SK-N-SH (cell line): ENCODE measurements around the gene PTCHD4.

Source experiments
- CTCF ChIP-seq: fragments of 200-600 bp; sonication (generic); IDR thresholded peaks from 2 replicates; pipeline ENCODE4 v1.6.1; 2017; ENCODE audit warnings: antibody characterized with exemption, mild to moderate bottlenecking, moderate library complexity
- FOXM1 ChIP-seq: IDR thresholded peaks from 2 replicates; pipeline ENCODE4 v1.4.0; 2012; ENCODE audit warnings: low read depth, mild to moderate bottlenecking
- RXRA ChIP-seq: IDR thresholded peaks from 2 replicates; pipeline ENCODE4 v1.4.0; 2012; ENCODE audit warnings: low read depth, mild to moderate bottlenecking, borderline replicate concordance
- TCF12 ChIP-seq: IDR thresholded peaks from 2 replicates; pipeline ENCODE4 v1.4.0; 2012

DNA sequence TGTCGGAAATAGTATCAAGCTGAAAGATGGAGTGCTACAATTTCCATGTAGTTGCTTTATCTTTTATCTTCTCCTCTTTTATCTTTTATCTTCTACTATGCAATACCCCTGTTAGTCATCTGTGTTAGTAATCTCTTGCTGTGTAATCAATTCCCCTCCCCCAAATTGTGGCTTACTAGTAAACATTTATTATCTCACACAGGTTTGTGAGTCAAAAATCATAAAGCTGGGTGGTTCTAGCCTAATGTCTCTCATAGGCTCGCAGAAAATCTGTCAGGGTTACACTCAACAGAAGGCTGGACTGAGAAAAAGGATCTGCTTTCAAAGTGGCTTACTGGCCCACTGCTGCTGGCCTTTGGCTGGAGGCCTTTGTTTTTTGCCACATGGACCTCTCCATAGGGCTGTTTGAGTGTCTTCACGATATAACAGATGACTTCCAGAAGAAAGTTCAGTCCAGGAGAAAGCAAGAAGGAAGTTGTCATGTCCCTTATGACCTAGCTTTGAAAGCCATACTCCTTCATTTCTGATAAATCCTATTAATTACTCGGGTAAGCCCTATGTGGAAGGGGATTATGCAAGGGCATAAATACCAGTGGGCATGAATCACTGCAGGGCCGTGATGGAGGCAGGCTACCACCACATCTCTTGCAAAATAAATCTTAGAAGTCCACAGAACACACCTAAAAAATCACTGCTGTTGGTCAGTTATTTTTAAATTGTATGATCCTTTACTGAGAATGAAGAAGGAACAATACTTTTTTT lies 24.5 kb upstream of the PTCHD4 start:
- TF ChIP-seq FOXM1 (no peak), TCF12 (no peak), CTCF (no peak), RXRA (no peak)
